Measurements from ENCODE around the gene CCDC50. TPM values are rescaled to one million over a fixed set of nuclear protein-coding genes. Genes with fewer than 3 reads are reported as not detected.

CCDC50 gene
- total and polyA plus RNA-seq, 8 donors = 17.6 to 226 (median 67.9) TPM

DNA sequence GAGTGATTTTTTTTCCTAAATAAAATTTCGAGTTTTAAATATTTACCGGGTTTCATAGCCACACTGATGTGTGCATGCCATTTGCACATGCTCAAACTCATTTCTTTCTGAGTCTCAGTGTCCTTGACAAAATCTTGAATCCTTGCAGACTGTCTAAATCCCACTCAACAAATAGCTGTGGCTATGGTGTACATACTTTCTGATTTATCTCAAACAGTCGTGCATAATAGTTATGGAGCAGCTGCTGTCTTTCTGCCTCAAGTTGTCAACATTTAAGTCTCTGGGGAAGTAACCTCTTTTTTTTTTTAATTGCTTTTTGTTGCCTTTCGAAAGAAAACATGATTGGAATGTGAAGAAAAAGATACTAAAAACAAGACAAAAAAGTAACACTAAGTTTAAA is 53.9 kb downstream of the CCDC50 start:
- no peak overlapping the region for H3K27ac ChIP-seq
- no peak overlapping the region for H3K4me3 ChIP-seq
- H3K36me3 ChIP-seq = peaks cover 6 to 47% (median 39%) of the 10 kb centered on the region in 4 donors
- 56 to 72% (median 70%) methylated on average over 4 of the region's 4 CpGs for WGBS, 5 donors
- H3K4me1 ChIP-seq = peaks cover 0 to 10% (median 4%) of the 10 kb centered on the region in 4 donors
- intact Hi-C loops (cut with DNase I; ENCODE audit: low total_unique reads) = no loop called here
- no peaks in the 10 kb centered on the region for H3K9me3 ChIP-seq
- no peak for DNase-seq
- H3K27me3 ChIP-seq = no peaks in the 10 kb centered on the region
- TF ChIP-seq POLR2AphosphoS5 (IDR thresholded peaks at IDR 0.05) = no peak
- TF ChIP-seq, protein P1, sequence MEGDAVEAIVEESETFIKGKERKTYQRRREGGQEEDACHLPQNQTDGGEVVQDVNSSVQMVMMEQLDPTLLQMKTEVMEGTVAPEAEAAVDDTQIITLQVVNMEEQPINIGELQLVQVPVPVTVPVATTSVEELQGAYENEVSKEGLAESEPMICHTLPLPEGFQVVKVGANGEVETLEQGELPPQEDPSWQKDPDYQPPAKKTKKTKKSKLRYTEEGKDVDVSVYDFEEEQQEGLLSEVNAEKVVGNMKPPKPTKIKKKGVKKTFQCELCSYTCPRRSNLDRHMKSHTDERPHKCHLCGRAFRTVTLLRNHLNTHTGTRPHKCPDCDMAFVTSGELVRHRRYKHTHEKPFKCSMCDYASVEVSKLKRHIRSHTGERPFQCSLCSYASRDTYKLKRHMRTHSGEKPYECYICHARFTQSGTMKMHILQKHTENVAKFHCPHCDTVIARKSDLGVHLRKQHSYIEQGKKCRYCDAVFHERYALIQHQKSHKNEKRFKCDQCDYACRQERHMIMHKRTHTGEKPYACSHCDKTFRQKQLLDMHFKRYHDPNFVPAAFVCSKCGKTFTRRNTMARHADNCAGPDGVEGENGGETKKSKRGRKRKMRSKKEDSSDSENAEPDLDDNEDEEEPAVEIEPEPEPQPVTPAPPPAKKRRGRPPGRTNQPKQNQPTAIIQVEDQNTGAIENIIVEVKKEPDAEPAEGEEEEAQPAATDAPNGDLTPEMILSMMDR (IDR thresholded peaks at IDR 0.05) = no peak
- TF ChIP-seq POLR2A (IDR thresholded peaks at IDR 0.05) = no peak
- no peak for TF ChIP-seq EP300 (IDR thresholded peaks at IDR 0.05)

DNA sequence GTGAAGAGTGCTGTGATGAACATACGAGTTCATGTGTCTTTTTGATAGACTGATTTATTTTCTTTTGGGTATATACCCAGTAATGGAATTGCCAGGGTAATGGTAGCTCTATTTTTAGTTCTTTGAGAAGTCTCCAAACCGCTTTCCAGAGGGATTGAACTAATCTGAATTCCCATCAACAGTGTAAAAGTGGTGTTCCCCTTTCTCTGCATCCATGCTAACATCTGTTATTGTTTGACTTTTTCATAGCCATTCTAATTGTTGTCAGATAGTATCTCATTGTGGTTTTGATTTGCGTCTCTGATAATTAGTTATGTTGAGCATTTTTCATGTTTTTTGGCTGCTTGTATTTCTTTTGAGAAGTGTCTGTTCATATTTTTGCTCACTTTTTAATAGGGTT is 55.9 kb downstream of the CCDC50 start:
- WGBS, 5 donors = 60 to 90% (median 62%) methylated on average over 3 of the region's 3 CpGs
- TF ChIP-seq POLR2AphosphoS5 (IDR thresholded peaks at IDR 0.05) (no peak), POLR2A (IDR thresholded peaks at IDR 0.05) (no peak), EP300 (IDR thresholded peaks at IDR 0.05) (no peak)
- TF ChIP-seq, protein P1 (IDR thresholded peaks at IDR 0.05) = no peak
- Histone ChIP-seq H3K4me1 (no peaks in the 10 kb centered on the region), H3K9me3 (no peaks in the 10 kb centered on the region), H3K36me3 (peaks cover 6 to 55% (median 46%) of the 10 kb centered on the region in 4 donors), H3K27me3 (no peaks in the 10 kb centered on the region), H3K4me3 (no peak overlapping the region), H3K27ac (no peak overlapping the region)
- no peak for DNase-seq
- intact Hi-C loops (cut with DNase I; ENCODE audit: low total_unique reads) = no loop called here

- TF ChIP-seq, protein P1 (IDR thresholded peaks at IDR 0.05) = no peak
- no peak for TF ChIP-seq EP300 (IDR thresholded peaks at IDR 0.05)
- WGBS, 5 donors = 34 to 70% (median 68%) methylated on average over 1 of the region's 1 CpG
- intact Hi-C loops (cut with DNase I; ENCODE audit: low total_unique reads) = no loop called here
- peaks cover 0 to 53% (median 44%) of the 10 kb centered on the region in 4 donors for H3K36me3 ChIP-seq
- DNase-seq = no peak
- no peak overlapping the region for H3K4me3 ChIP-seq
- H3K4me1 ChIP-seq = peaks cover 0 to under 1% (median 0%) of the 10 kb centered on the region in 4 donors
- H3K27me3 ChIP-seq = no peaks in the 10 kb centered on the region
- no peaks in the 10 kb centered on the region for H3K9me3 ChIP-seq
- H3K27ac ChIP-seq = no peak overlapping the region
Measured at GRCh38 chr3:191387441-191388077, 58.4 kb downstream of the CCDC50 start.

GRCh38 chr3:191388823-191389222 is 59.6 kb downstream of the CCDC50 start:
- DNase-seq = no peak
- Histone ChIP-seq H3K27ac (no peak overlapping the region), H3K9me3 (no peaks in the 10 kb centered on the region), H3K4me1 (peaks cover 0 to 5% (median 0%) of the 10 kb centered on the region in 4 donors), H3K36me3 (peaks cover 0 to 47% (median 41%) of the 10 kb centered on the region in 4 donors), H3K4me3 (no peak overlapping the region), H3K27me3 (no peaks in the 10 kb centered on the region)
- intact Hi-C loops (cut with DNase I; ENCODE audit: low total_unique reads) = no loop called here
- TF ChIP-seq, protein P1 (IDR thresholded peaks at IDR 0.05) = peak in 2 of 7 experiments; percentile 8 to 14
- TF ChIP-seq POLR2A (IDR thresholded peaks at IDR 0.05) = no peak
- WGBS, 5 donors = 55 to 92% (median 66%) methylated on average over 1 of the region's 1 CpG

Measured in stomach (tissue), 9 donors.